ENCODE data around the gene ZNF594.
"Not testable (repeated sequence)": the region's sequence is repeated elsewhere in the genome, so short reads cannot be mapped to it uniquely, and the experiment has no call there.

Gene ZNF594

DNA sequence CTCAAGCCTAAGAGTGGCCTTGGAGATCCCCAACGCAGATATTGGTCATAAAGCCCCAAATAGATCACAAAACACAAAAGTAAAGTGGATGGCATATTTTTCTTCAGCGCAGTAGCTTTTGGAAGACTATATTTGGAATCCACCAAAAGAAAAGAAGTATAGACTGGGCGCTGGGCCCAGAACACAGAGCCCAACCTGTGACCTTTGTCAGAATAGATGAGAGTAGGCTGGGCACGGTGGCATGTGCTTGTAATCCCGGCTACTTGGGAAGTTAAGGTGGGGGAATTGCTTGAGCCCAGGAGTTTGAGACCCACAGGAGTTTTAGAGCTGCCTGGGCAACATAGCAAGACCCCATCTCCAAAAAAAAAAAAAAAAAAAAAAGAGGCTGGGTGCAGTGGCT lies 28.4 kb upstream of the ZNF594 start:
- Histone ChIP-seq H3K4me1 (ENCODE audit: low read length) (no peaks in the 10 kb centered on the region), H3K9me3 (replicated peaks; ENCODE audit: insufficient read depth, low read length) (no peaks in the 10 kb centered on the region), H3K4me3 (ENCODE audit: low read length) (no peak overlapping the region), H4K20me1 (ENCODE audit: insufficient read depth, low read length) (no peaks in the 10 kb centered on the region), H3K9me2 (replicated peaks; ENCODE audit: insufficient read depth, low read length) (no peaks in the 10 kb centered on the region), H3K27ac (ENCODE audit: low read length) (no peak overlapping the region), H3K4me2 (ENCODE audit: low read depth, low read length) (no peak overlapping the region), H3K9ac (ENCODE audit: low read length) (no peak overlapping the region), H3F3A (ENCODE audit: insufficient read depth, low read length) (no peaks in the 10 kb centered on the region), H2AFZ (ENCODE audit: low read length) (no peak overlapping the region), H3K27me3 (replicated peaks; ENCODE audit: insufficient read depth, low read length) (no peaks in the 10 kb centered on the region), H3K36me3 (replicated peaks; ENCODE audit: insufficient read depth, low read length) (no peaks in the 10 kb centered on the region), H3K79me2 (ENCODE audit: low read length) (no peaks in the 10 kb centered on the region)
- no peak for TF ChIP-seq CTCF (IDR thresholded peaks at IDR 0.05; ENCODE audit: low read length)
- no peak for TF ChIP-seq EZH2 (optimal IDR thresholded peaks at IDR 0.05; ENCODE audit: low read depth, low read length)
- no peak for TF ChIP-seq EZH2phosphoT487 (IDR thresholded peaks at IDR 0.05; ENCODE audit: low read length)
- no peak for DNase-seq

GRCh38 chr17:5219536-5219935 lies 27.9 kb upstream of the ZNF594 start:
- Histone ChIP-seq H2AFZ (ENCODE audit: low read length) (no peak overlapping the region), H3K36me3 (replicated peaks; ENCODE audit: insufficient read depth, low read length) (no peaks in the 10 kb centered on the region), H3F3A (ENCODE audit: insufficient read depth, low read length) (no peaks in the 10 kb centered on the region), H3K4me1 (ENCODE audit: low read length) (no peaks in the 10 kb centered on the region), H3K9ac (ENCODE audit: low read length) (no peak overlapping the region), H3K4me3 (ENCODE audit: low read length) (no peak overlapping the region), H4K20me1 (ENCODE audit: insufficient read depth, low read length) (no peaks in the 10 kb centered on the region), H3K27me3 (replicated peaks; ENCODE audit: insufficient read depth, low read length) (no peaks in the 10 kb centered on the region), H3K27ac (ENCODE audit: low read length) (no peak overlapping the region), H3K4me2 (ENCODE audit: low read depth, low read length) (no peak overlapping the region), H3K79me2 (ENCODE audit: low read length) (no peaks in the 10 kb centered on the region), H3K9me3 (replicated peaks; ENCODE audit: insufficient read depth, low read length) (no peaks in the 10 kb centered on the region), H3K9me2 (replicated peaks; ENCODE audit: insufficient read depth, low read length) (no peaks in the 10 kb centered on the region)
- DNase-seq = no peak
- TF ChIP-seq EZH2phosphoT487 (IDR thresholded peaks at IDR 0.05; ENCODE audit: low read length) = no peak

DNA sequence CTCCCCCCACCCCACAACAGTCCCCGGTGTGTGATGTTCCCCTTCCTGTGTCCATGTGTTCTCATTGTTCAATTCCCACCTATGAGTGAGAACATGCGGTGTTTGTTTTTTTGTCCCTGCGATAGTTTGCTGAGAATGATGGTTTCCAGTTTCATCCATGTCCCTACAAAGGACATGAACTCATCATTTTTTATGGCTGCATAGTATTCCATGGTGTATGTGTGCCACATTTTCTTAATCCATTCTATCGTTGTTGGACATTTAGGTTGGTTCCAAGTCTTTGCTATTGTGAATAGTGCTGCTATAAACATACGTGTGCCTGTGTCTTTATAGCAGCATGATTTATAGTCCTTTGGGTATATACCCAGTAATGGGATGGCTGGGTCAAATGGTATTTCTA lies 25.9 kb upstream of the ZNF594 start:
- not testable (repeated sequence) for H3K79me2 ChIP-seq (ENCODE audit: low read length); H3K9me3 ChIP-seq (replicated peaks; ENCODE audit: insufficient read depth, low read length); H3F3A ChIP-seq (ENCODE audit: insufficient read depth, low read length); H3K9me2 ChIP-seq (replicated peaks; ENCODE audit: insufficient read depth, low read length); H3K27ac ChIP-seq (ENCODE audit: low read length); H3K36me3 ChIP-seq (replicated peaks; ENCODE audit: insufficient read depth, low read length); DNase-seq; H4K20me1 ChIP-seq (ENCODE audit: insufficient read depth, low read length); H3K4me2 ChIP-seq (ENCODE audit: low read depth, low read length); H3K9ac ChIP-seq (ENCODE audit: low read length); H3K4me3 ChIP-seq (ENCODE audit: low read length); H2AFZ ChIP-seq (ENCODE audit: low read length); H3K4me1 ChIP-seq (ENCODE audit: low read length); H3K27me3 ChIP-seq (replicated peaks; ENCODE audit: insufficient read depth, low read length)

- DNase-seq = no peak
- Histone ChIP-seq H3K27me3 (replicated peaks; ENCODE audit: insufficient read depth, low read length) (no peaks in the 10 kb centered on the region), H3K79me2 (ENCODE audit: low read length) (no peaks in the 10 kb centered on the region), H3K27ac (ENCODE audit: low read length) (no peak overlapping the region), H2AFZ (ENCODE audit: low read length) (no peak overlapping the region), H3F3A (ENCODE audit: insufficient read depth, low read length) (no peaks in the 10 kb centered on the region), H3K4me3 (ENCODE audit: low read length) (no peak overlapping the region), H3K4me1 (ENCODE audit: low read length) (no peaks in the 10 kb centered on the region), H3K9me3 (replicated peaks; ENCODE audit: insufficient read depth, low read length) (no peaks in the 10 kb centered on the region), H3K36me3 (replicated peaks; ENCODE audit: insufficient read depth, low read length) (no peaks in the 10 kb centered on the region), H3K4me2 (ENCODE audit: low read depth, low read length) (no peak overlapping the region), H3K9ac (ENCODE audit: low read length) (no peak overlapping the region), H4K20me1 (ENCODE audit: insufficient read depth, low read length) (no peaks in the 10 kb centered on the region), H3K9me2 (replicated peaks; ENCODE audit: insufficient read depth, low read length) (no peaks in the 10 kb centered on the region)
- TF ChIP-seq CTCF (IDR thresholded peaks at IDR 0.05; ENCODE audit: low read length) (no peak), EZH2 (optimal IDR thresholded peaks at IDR 0.05; ENCODE audit: low read depth, low read length) (no peak), EZH2phosphoT487 (IDR thresholded peaks at IDR 0.05; ENCODE audit: low read length) (no peak)
Measured at GRCh38 chr17:5211458-5211857, 19.8 kb upstream of the ZNF594 start.
